Duodenal mucosa (tissue), 2 donors: Measurements from ENCODE around the gene SLC25A22.

ENCODE experiments used
- H3K27ac ChIP-seq: one replicate; pipeline ENCODE4 v1.7.0; 2013; ENCODE audit warnings: low read depth, low read length
- H3K27me3 ChIP-seq, 2 donors: one replicate each; pipeline ENCODE4 v1.7.0; 2013; ENCODE audit warnings: low read length in 2 of 2, control low read depth in 1 of 2; ENCODE audit not compliant: insufficient read depth in 2 of 2, control insufficient read depth in 1 of 2
- H3K36me3 ChIP-seq, 2 donors: one replicate each; pipeline ENCODE4 v1.7.0; 2013; ENCODE audit warnings: low read length in 2 of 2, control low read depth in 1 of 2; ENCODE audit not compliant: insufficient read depth in 2 of 2, control insufficient read depth in 1 of 2
- H3K4me1 ChIP-seq, 2 donors: one replicate each; pipeline ENCODE4 v1.7.0; 2013; ENCODE audit warnings: low read length in 2 of 2, control low read depth in 1 of 2; ENCODE audit not compliant: insufficient read depth in 2 of 2, control insufficient read depth in 1 of 2
- H3K4me3 ChIP-seq, 2 donors: one replicate each; pipeline ENCODE4 v1.7.0; 2013; ENCODE audit warnings: low read length in 2 of 2, low read depth in 1 of 2
- H3K9ac ChIP-seq, 2 donors: one replicate each; pipeline ENCODE4 v1.7.0; 2013; ENCODE audit warnings: low read length in 2 of 2, low read depth in 1 of 2
- H3K9me3 ChIP-seq, 2 donors: one replicate each; pipeline ENCODE4 v1.7.0; 2013; ENCODE audit warnings: low read length in 2 of 2, control low read depth in 1 of 2; ENCODE audit not compliant: control insufficient read depth in 1 of 2

SLC25A22 gene

GRCh38 chr11:745428-745827 is 52.7 kb downstream of the SLC25A22 start:
- Histone ChIP-seq H3K36me3 (no peaks in the 10 kb centered on the region), H3K9ac (no peak overlapping the region), H3K4me3 (no peak overlapping the region), H3K4me1 (peaks cover 22 to 27% of the 10 kb centered on the region in 2 donors), H3K27me3 (no peaks in the 10 kb centered on the region), H3K9me3 (no peaks in the 10 kb centered on the region), H3K27ac (no peak overlapping the region)

- Histone ChIP-seq H3K27ac (no peak overlapping the region), H3K9me3 (no peaks in the 10 kb centered on the region), H3K4me1 (peaks cover 5 to 6% of the 10 kb centered on the region in 2 donors), H3K27me3 (no peaks in the 10 kb centered on the region), H3K36me3 (no peaks in the 10 kb centered on the region), H3K4me3 (no peak overlapping the region), H3K9ac (no peak overlapping the region)
Observed at GRCh38 chr11:742571-743201, 55.4 kb downstream of the SLC25A22 start.

- Histone ChIP-seq H3K36me3 (no peaks in the 10 kb centered on the region), H3K27ac (no peak overlapping the region), H3K9ac (no peak overlapping the region), H3K27me3 (no peaks in the 10 kb centered on the region), H3K9me3 (no peaks in the 10 kb centered on the region), H3K4me1 (peaks cover 5 to 6% of the 10 kb centered on the region in 2 donors), H3K4me3 (no peak overlapping the region)
Observed at GRCh38 chr11:742156-742546, 55.9 kb downstream of the SLC25A22 start.
